Liver (tissue), 9 donors: ENCODE data around the gene ZFP36L2. TPM values are rescaled to one million over a fixed set of nuclear protein-coding genes. Genes with fewer than 3 reads are reported as not detected.

Experiments used
- DNase-seq: peaks from one replicate; pipeline ENCODE4 v3.0.0-alpha.2; 2017; ENCODE audit warnings: low spot score
- H3K27ac ChIP-seq, 2 donors: one replicate each; pipeline ENCODE4 v1.7.0; 2013; ENCODE audit warnings: inconsistent platforms in 2 of 2, low read length in 2 of 2, control low read depth in 1 of 2, low read depth in 1 of 2, mild to moderate bottlenecking in 1 of 2
- H3K27me3 ChIP-seq, 4 donors: one replicate each; pipeline versions ENCODE4 v1.6.1 to v1.7.0; 2013; ENCODE audit warnings: low read length in 3 of 4, inconsistent platforms in 1 of 4, mild to moderate bottlenecking in 1 of 4, moderate library complexity in 1 of 4; ENCODE audit not compliant: control insufficient read depth in 4 of 4, insufficient read depth in 4 of 4
- H3K36me3 ChIP-seq, 4 donors: one replicate each; pipeline versions ENCODE4 v1.6.1 to v1.7.0; 2013; ENCODE audit warnings: low read length in 3 of 4, mild to moderate bottlenecking in 3 of 4, low read depth in 1 of 4, moderate library complexity in 1 of 4; ENCODE audit not compliant: control insufficient read depth in 4 of 4, insufficient read depth in 3 of 4
- H3K4me1 ChIP-seq, 4 donors: one replicate each; pipeline versions ENCODE4 v1.6.1 to v1.7.0; 2013; ENCODE audit warnings: low read length in 3 of 4, mild to moderate bottlenecking in 3 of 4, moderate library complexity in 1 of 4; ENCODE audit not compliant: control insufficient read depth in 4 of 4, insufficient read depth in 4 of 4
- H3K4me3 ChIP-seq, 3 donors: one replicate each; pipeline versions ENCODE4 v1.6.1 to v1.7.0; 2013; ENCODE audit warnings: low read length in 3 of 3, control low read depth in 1 of 3, low read depth in 1 of 3, mild to moderate bottlenecking in 1 of 3
- H3K9ac ChIP-seq, 2 donors: one replicate each; pipeline ENCODE4 v1.7.0; 2013; ENCODE audit warnings: low read length in 2 of 2, mild to moderate bottlenecking in 2 of 2, moderate library complexity in 2 of 2, control low read depth in 1 of 2, low read depth in 1 of 2
- H3K9me3 ChIP-seq, 4 donors: one replicate each; pipeline versions ENCODE4 v1.6.1 to v1.7.0; 2013; ENCODE audit warnings: low read length in 3 of 4; ENCODE audit not compliant: control insufficient read depth in 4 of 4
- ATF3 ChIP-seq: IDR thresholded peaks from 2 replicates; pipeline ENCODE4 v1.6.1; 2016; ENCODE audit warnings: antibody characterized with exemption
- EGR1 ChIP-seq, 2 donors: IDR thresholded peaks; 2 replicates each; pipeline ENCODE4 v1.6.1; 2016 to 2018; ENCODE audit warnings: antibody characterized with exemption in 2 of 2, low read depth in 2 of 2
- FOXA1 ChIP-seq: IDR thresholded peaks from 2 replicates; pipeline ENCODE4 v1.6.1; 2016; ENCODE audit warnings: antibody characterized with exemption
- FOXA2 ChIP-seq: IDR thresholded peaks from 2 replicates; pipeline ENCODE4 v1.6.1; 2016; ENCODE audit warnings: antibody characterized with exemption
- GABPA ChIP-seq, 2 donors: IDR thresholded peaks in 1 of 2; conservative IDR thresholded peaks in 1 of 2; 2 replicates each; pipeline ENCODE4 v1.6.1; 2016; ENCODE audit warnings: antibody characterized with exemption in 2 of 2, mild to moderate bottlenecking in 1 of 2, moderate library complexity in 1 of 2
- HNF4A ChIP-seq, 2 donors: conservative IDR thresholded peaks; 2 replicates each; pipeline ENCODE4 v1.6.1; 2016; ENCODE audit warnings: antibody characterized with exemption in 2 of 2, mild to moderate bottlenecking in 2 of 2
- HNF4G ChIP-seq: IDR thresholded peaks from 2 replicates; pipeline ENCODE4 v1.6.1; 2016; ENCODE audit warnings: antibody characterized with exemption
- JUND ChIP-seq, 2 donors: IDR thresholded peaks; 2 replicates each; pipeline ENCODE4 v1.6.1; 2016; ENCODE audit warnings: antibody characterized with exemption in 2 of 2
- NR2F2 ChIP-seq: IDR thresholded peaks from 2 replicates; pipeline ENCODE4 v1.6.1; 2016; ENCODE audit warnings: antibody characterized with exemption
- RAD21 ChIP-seq, 2 donors: IDR thresholded peaks; 2 replicates each; pipeline ENCODE4 v1.6.1; 2016; ENCODE audit warnings: antibody characterized with exemption in 2 of 2, mild to moderate bottlenecking in 2 of 2
- REST ChIP-seq: IDR thresholded peaks from 2 replicates; pipeline ENCODE4 v1.6.1; 2016; ENCODE audit warnings: antibody characterized with exemption, mild to moderate bottlenecking
- RXRA ChIP-seq, 2 donors: IDR thresholded peaks; 2 replicates each; pipeline ENCODE4 v1.6.1; 2017 to 2018; ENCODE audit warnings: antibody characterized with exemption in 2 of 2, mild to moderate bottlenecking in 1 of 2
- SP1 ChIP-seq: IDR thresholded peaks from 2 replicates; pipeline ENCODE4 v1.6.1; 2018; ENCODE audit warnings: antibody characterized with exemption, mild to moderate bottlenecking
- TAF1 ChIP-seq: conservative IDR thresholded peaks from 2 replicates; pipeline ENCODE4 v1.6.1; 2016; ENCODE audit warnings: antibody characterized with exemption, mild to moderate bottlenecking
- YY1 ChIP-seq: IDR thresholded peaks from 2 replicates; pipeline ENCODE4 v1.6.1; 2016; ENCODE audit warnings: antibody characterized with exemption, mild to moderate bottlenecking
- WGBS: extraction: QIAGEN DNeasy Blood & Tissue Kit; methylation state at CpG from one replicate; pipeline ENCODE4 v1.1.7; 2013; 5-methylcytosine and 5-hydroxymethylcytosine counted together
- polyA plus RNA-seq, 2 donors: library from polyadenylated mRNA; stranded (reverse) in 1 of 2; unstranded in 1 of 2; fragments of 200-250 nt in 1 of 2; fragments of >200 nt in 1 of 2; fragmentation: Nextera tagmentation in 1 of 2; extraction: Ambion mirVana in 1 of 2; gene quantifications; one replicate each; pipeline versions ENCODE4 v1.2.1 to v1.2.3, GENCODE V29; 2013 to 2015
- total RNA-seq, 2 donors: library from RNA; depleted of rRNA; stranded (reverse); fragments of >200 nt; gene quantifications; one replicate each; pipeline ENCODE4 v1.2.3, GENCODE V29; 2014
- TF ChIP-seq, protein P1 (sequence below): IDR thresholded peaks from 2 replicates; pipeline ENCODE4 v1.6.1; 2016; ENCODE audit warnings: antibody characterized with exemption
- TF ChIP-seq, protein P2 (sequence below): fragments of 150-350 bp; IDR thresholded peaks from 2 replicates; pipeline ENCODE4 v1.5.1; 2017; ENCODE audit warnings: improper control_type of control experiment, low read depth, low read length; ENCODE audit not compliant: missing input control
- TF ChIP-seq, protein P3 (sequence below): IDR thresholded peaks from 2 replicates; pipeline ENCODE4 v1.6.1; 2016; ENCODE audit warnings: antibody characterized with exemption
- donor health status: healthy.
- donor health status: healthy.
- donor health status: healthy.
- donor health status: healthy.
- donor health status: healthy.

ZFP36L2 gene
- total and polyA plus RNA-seq, 4 donors: 10.3 to 26.8 (median 18.9) TPM

GRCh38 chr2:43180897-43181296 lies 45.5 kb downstream of the ZFP36L2 start:
- Histone ChIP-seq H3K36me3 (no peaks in the 10 kb centered on the region), H3K9me3 (no peaks in the 10 kb centered on the region), H3K4me3 (no peak overlapping the region), H3K4me1 (peaks cover 5 to 18% (median 11%) of the 10 kb centered on the region in 4 donors), H3K9ac (no peak overlapping the region), H3K27me3 (no peaks in the 10 kb centered on the region), H3K27ac (no peak overlapping the region)
- DNase-seq: no peak
- 98% methylated on average over 8 of the region's 8 CpGs for WGBS
- TF ChIP-seq REST: no peak
- TF ChIP-seq, protein P1, sequence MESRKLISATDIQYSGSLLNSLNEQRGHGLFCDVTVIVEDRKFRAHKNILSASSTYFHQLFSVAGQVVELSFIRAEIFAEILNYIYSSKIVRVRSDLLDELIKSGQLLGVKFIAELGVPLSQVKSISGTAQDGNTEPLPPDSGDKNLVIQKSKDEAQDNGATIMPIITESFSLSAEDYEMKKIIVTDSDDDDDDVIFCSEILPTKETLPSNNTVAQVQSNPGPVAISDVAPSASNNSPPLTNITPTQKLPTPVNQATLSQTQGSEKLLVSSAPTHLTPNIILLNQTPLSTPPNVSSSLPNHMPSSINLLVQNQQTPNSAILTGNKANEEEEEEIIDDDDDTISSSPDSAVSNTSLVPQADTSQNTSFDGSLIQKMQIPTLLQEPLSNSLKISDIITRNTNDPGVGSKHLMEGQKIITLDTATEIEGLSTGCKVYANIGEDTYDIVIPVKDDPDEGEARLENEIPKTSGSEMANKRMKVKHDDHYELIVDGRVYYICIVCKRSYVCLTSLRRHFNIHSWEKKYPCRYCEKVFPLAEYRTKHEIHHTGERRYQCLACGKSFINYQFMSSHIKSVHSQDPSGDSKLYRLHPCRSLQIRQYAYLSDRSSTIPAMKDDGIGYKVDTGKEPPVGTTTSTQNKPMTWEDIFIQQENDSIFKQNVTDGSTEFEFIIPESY: no peak
- no peak for TF ChIP-seq EGR1 (IDR thresholded peaks at IDR 0.05; ENCODE audit: low read depth in 2 of 2)
- no peak for TF ChIP-seq GABPA (IDR thresholded peaks at IDR 0.05 in 1 of 2, conservative IDR thresholded peaks at IDR 0.05 in 1 of 2)
- no peak for TF ChIP-seq FOXA2

GRCh38 chr2:43179942-43180341 lies 46.5 kb downstream of the ZFP36L2 start:
- no peak for DNase-seq
- Histone ChIP-seq H3K9ac (no peak overlapping the region), H3K27ac (no peak overlapping the region), H3K4me1 (peaks cover 5 to 18% (median 11%) of the 10 kb centered on the region in 4 donors), H3K27me3 (no peaks in the 10 kb centered on the region), H3K36me3 (no peaks in the 10 kb centered on the region), H3K4me3 (no peak overlapping the region), H3K9me3 (peaks cover 0 to 1% (median 0%) of the 10 kb centered on the region in 4 donors)
- 96% methylated on average over 8 of the region's 8 CpGs for WGBS
- TF ChIP-seq HNF4A (conservative IDR thresholded peaks at IDR 0.05): no peak
- TF ChIP-seq RXRA (IDR thresholded peaks at IDR 0.05): no peak
- TF ChIP-seq NR2F2: no peak
- TF ChIP-seq GABPA (IDR thresholded peaks at IDR 0.05 in 1 of 2, conservative IDR thresholded peaks at IDR 0.05 in 1 of 2): no peak
- TF ChIP-seq, protein P2, sequence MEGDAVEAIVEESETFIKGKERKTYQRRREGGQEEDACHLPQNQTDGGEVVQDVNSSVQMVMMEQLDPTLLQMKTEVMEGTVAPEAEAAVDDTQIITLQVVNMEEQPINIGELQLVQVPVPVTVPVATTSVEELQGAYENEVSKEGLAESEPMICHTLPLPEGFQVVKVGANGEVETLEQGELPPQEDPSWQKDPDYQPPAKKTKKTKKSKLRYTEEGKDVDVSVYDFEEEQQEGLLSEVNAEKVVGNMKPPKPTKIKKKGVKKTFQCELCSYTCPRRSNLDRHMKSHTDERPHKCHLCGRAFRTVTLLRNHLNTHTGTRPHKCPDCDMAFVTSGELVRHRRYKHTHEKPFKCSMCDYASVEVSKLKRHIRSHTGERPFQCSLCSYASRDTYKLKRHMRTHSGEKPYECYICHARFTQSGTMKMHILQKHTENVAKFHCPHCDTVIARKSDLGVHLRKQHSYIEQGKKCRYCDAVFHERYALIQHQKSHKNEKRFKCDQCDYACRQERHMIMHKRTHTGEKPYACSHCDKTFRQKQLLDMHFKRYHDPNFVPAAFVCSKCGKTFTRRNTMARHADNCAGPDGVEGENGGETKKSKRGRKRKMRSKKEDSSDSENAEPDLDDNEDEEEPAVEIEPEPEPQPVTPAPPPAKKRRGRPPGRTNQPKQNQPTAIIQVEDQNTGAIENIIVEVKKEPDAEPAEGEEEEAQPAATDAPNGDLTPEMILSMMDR: no peak
- TF ChIP-seq FOXA2: no peak
- TF ChIP-seq JUND (IDR thresholded peaks at IDR 0.05): no peak
- TF ChIP-seq ATF3: no peak
- no peak for TF ChIP-seq YY1
- no peak for TF ChIP-seq HNF4G
- TF ChIP-seq, protein P1: no peak
- no peak for TF ChIP-seq REST
- no peak for TF ChIP-seq TAF1
- no peak for TF ChIP-seq SP1
- no peak for TF ChIP-seq FOXA1
- TF ChIP-seq, protein P3, sequence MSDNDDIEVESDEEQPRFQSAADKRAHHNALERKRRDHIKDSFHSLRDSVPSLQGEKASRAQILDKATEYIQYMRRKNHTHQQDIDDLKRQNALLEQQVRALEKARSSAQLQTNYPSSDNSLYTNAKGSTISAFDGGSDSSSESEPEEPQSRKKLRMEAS: no peak
- no peak for TF ChIP-seq EGR1 (IDR thresholded peaks at IDR 0.05; ENCODE audit: low read depth in 2 of 2)
- TF ChIP-seq RAD21 (IDR thresholded peaks at IDR 0.05): no peak
